K562 (cell line): ENCODE measurements around the gene ZNF284. TPM values are rescaled to one million over a fixed set of nuclear protein-coding genes. Genes with fewer than 3 reads are reported as not detected.

Experiments
- CBFB ChIP-seq: sonication (generic); formaldehyde crosslinking; IDR thresholded peaks from 2 replicates; pipeline ENCODE4 v1.4.0; 2020; ENCODE audit warnings: mild to moderate bottlenecking, missing genetic modification reagents
- CREB1 ChIP-seq, 2 experiments: sonication (generic) in 1 of 2; formaldehyde crosslinking in 1 of 2; IDR thresholded peaks; 2 replicates each; pipeline versions ENCODE4 v1.6.1 to v1.8.0; 2012 to 2022; ENCODE audit warnings: inconsistent platforms in 1 of 2, mild to moderate bottlenecking in 1 of 2, missing genetic modification reagents in 1 of 2, moderate library complexity in 1 of 2
- DEAF1 ChIP-seq: fragments of 450-650 bp; formaldehyde crosslinking; IDR thresholded peaks from 2 replicates; pipeline ENCODE4 v1.4.0; 2020; ENCODE audit warnings: mild to moderate bottlenecking, moderate library complexity
- FOXJ3 ChIP-seq: sonication (generic); formaldehyde crosslinking; IDR thresholded peaks from 2 replicates; pipeline ENCODE4 v1.4.0; 2020; ENCODE audit warnings: mild to moderate bottlenecking, missing genetic modification reagents
- GABPA ChIP-seq: fragments of 200-800 bp; sonication (Bioruptor generic); conservative IDR thresholded peaks from 2 replicates; pipeline ENCODE4 v1.6.1; 2016; ENCODE audit warnings: low read depth, missing genetic modification characterization, missing compliant biosample characterization
- KLF16 ChIP-seq: IDR thresholded peaks from 2 replicates; pipeline ENCODE4 v1.6.1; 2016; ENCODE audit warnings: antibody characterized with exemption
- MITF ChIP-seq: IDR thresholded peaks from 2 replicates; pipeline ENCODE4 v1.6.1; 2014; ENCODE audit warnings: antibody characterized with exemption
- MTA1 ChIP-seq: fragments of 450-650 bp; IDR thresholded peaks from 2 replicates; pipeline ENCODE4 v1.6.1; 2017; ENCODE audit warnings: borderline replicate concordance
- MTA2 ChIP-seq: fragments of 450-650 bp; IDR thresholded peaks from 2 replicates; pipeline ENCODE4 v1.6.1; 2016; ENCODE audit warnings: low read depth
- PHB ChIP-seq: fragments of 250-450 bp; sonication (Bioruptor Pico); IDR thresholded peaks from 2 replicates; pipeline ENCODE4 v1.5.0; 2021
- SLC30A9 ChIP-seq: fragments of 250-450 bp; sonication (Bioruptor Pico); IDR thresholded peaks from 2 replicates; pipeline ENCODE4 v1.8.0; 2022; ENCODE audit warnings: mild to moderate bottlenecking, moderate library complexity
- SPI1 ChIP-seq: IDR thresholded peaks from 2 replicates; pipeline ENCODE4 v1.6.1; 2011; ENCODE audit warnings: low read depth, low read length, control low read depth, borderline replicate concordance
- USF2 ChIP-seq: sonication (generic); formaldehyde crosslinking; IDR thresholded peaks from 2 replicates; pipeline ENCODE4 v1.5.0; 2020; ENCODE audit warnings: missing genetic modification reagents
- ZC3H4 ChIP-seq: sonication (generic); formaldehyde crosslinking; IDR thresholded peaks from 2 replicates; pipeline ENCODE4 v1.9.0; 2021; ENCODE audit warnings: missing genetic modification reagents, borderline replicate concordance
- ZNF324 ChIP-seq: fragments of 250-450 bp; sonication (Bioruptor Pico); IDR thresholded peaks from 2 replicates; pipeline ENCODE4 v1.4.0; 2020; ENCODE audit warnings: mild to moderate bottlenecking
- ZNF449 ChIP-seq: fragments of 250-450 bp; sonication (Bioruptor Pico); IDR thresholded peaks from 2 replicates; pipeline ENCODE4 v1.8.0; 2022; ENCODE audit warnings: moderate library complexity, mild to moderate bottlenecking, inconsistent platforms
- ZNF609 ChIP-seq: sonication (generic); formaldehyde crosslinking; IDR thresholded peaks from 2 replicates; pipeline ENCODE4 v1.8.1; 2023; ENCODE audit warnings: missing genetic modification reagents, mild to moderate bottlenecking, borderline replicate concordance
- ZNF778 ChIP-seq: fragments of 450-650 bp; formaldehyde crosslinking; IDR thresholded peaks from 2 replicates; pipeline ENCODE4 v1.4.0; 2020; ENCODE audit warnings: mild to moderate bottlenecking, moderate library complexity
- polyA plus RNA-seq, 8 experiments: library from polyadenylated mRNA; depleted of rRNA in 4 of 8; stranded (reverse) in 5 of 8; unstranded in 3 of 8; fragments of >200 nt; fragmentation: Nextera tagmentation in 2 of 8; fragmentation: Illumina TruSeq in 1 of 8; extraction: Ambion mirVana in 2 of 8; extraction: Trizol in 1 of 8; gene quantifications; 2 replicates each; pipeline versions ENCODE4 v1.2.1 to v1.2.3, GENCODE V29; 2011 to 2014; ENCODE audit warnings: inconsistent platforms in 1 of 8, missing spikeins in 1 of 8
- total RNA-seq, 7 experiments: library from RNA; depleted of rRNA in 6 of 7; stranded (reverse); fragments of >200 nt in 6 of 7; fragmentation: Illumina TruSeq in 2 of 7; extraction: Trizol in 2 of 7; gene quantifications; 2 replicates each; pipeline versions ENCODE4 v1.2.1 to v1.2.3, GENCODE V29; 2011 to 2021; ENCODE audit warnings: low replicate concordance in 1 of 7

Gene ZNF284
- total and polyA plus RNA-seq, 9 of the 15 experiments (the other 6 are each of a cell fraction or from before 2014, with no cell fraction given) = 0.07 to 0.24 (median 0.20) TPM

- no peak for TF ChIP-seq ZNF609 (CRISPR knock-in tag)
- TF ChIP-seq CBFB (CRISPR knock-in tag) = no peak
- no peak for TF ChIP-seq MITF
- no peak for TF ChIP-seq ZNF324 (CRISPR knock-in tag)
- TF ChIP-seq MTA1 = peak; percentile 94
- TF ChIP-seq KLF16 = no peak
- no peak for TF ChIP-seq ZNF449 (CRISPR knock-in tag)
- TF ChIP-seq PHB (CRISPR knock-in tag) = no peak
- no peak for TF ChIP-seq ZNF778
- no peak for TF ChIP-seq USF2
- TF ChIP-seq DEAF1 (CRISPR knock-in tag) = no peak
- peak; percentile 92 for TF ChIP-seq GABPA (tag)
- no peak for TF ChIP-seq SLC30A9 (CRISPR knock-in tag)
- TF ChIP-seq FOXJ3 (CRISPR knock-in tag) = no peak
- peak; percentile 48; the same call in 1 of the 2 replicates for TF ChIP-seq SPI1
- no peak for TF ChIP-seq MTA2
- peak; percentile 85 for TF ChIP-seq CREB1 (IDR thresholded peaks at IDR 0.05)
- TF ChIP-seq CREB1 (CRISPR knock-in tag; IDR thresholded peaks at IDR 0.05) = peak; percentile 76; the same call in 1 of the 2 replicates
- no peak for TF ChIP-seq ZC3H4 (CRISPR knock-in tag)
Observed at GRCh38 chr19:44025217-44025936, 46.6 kb upstream of the ZNF284 start, which contains the start of gene ZNF222 (continued).
